Neural progenitor cell (in vitro differentiated cells): ENCODE results near the gene SCAPER. TPM values are rescaled to one million over a fixed set of nuclear protein-coding genes. Genes with fewer than 3 reads are reported as not detected.
"Not testable (repeated sequence)": the region's sequence is repeated elsewhere in the genome, so short reads cannot be mapped to it uniquely, and the experiment has no call there.

ENCODE experiments used
- DNase-seq: peaks from one replicate; pipeline ENCODE4 v3.0.0-alpha.2; 2016; ENCODE audit warnings: low spot score
- H2AFZ ChIP-seq: fragments of 200-600 bp; sonication (generic); replicated peaks from 2 replicates; pipeline ENCODE4 v1.6.1; 2016; ENCODE audit warnings: antibody characterized with exemption
- H3F3A ChIP-seq: fragments of 200-600 bp; sonication (generic); 2 replicates; pipeline ENCODE4 v1.6.1; 2016; ENCODE audit warnings: antibody characterized with exemption, low read depth
- H3K27ac ChIP-seq: fragments of 200-600 bp; sonication (generic); 2 replicates; pipeline ENCODE4 v1.5.1; 2016; ENCODE audit warnings: mild to moderate bottlenecking
- H3K27me3 ChIP-seq: fragments of 200-600 bp; sonication (generic); 2 replicates; pipeline ENCODE4 v1.6.1; 2016; ENCODE audit warnings: mild to moderate bottlenecking, moderate library complexity
- H3K36me3 ChIP-seq: fragments of 200-600 bp; sonication (generic); 2 replicates; pipeline ENCODE4 v1.5.1; 2016
- H3K4me1 ChIP-seq: fragments of 200-600 bp; sonication (generic); 2 replicates; pipeline ENCODE4 v1.6.1; 2016; ENCODE audit warnings: mixed run types
- H3K4me2 ChIP-seq: fragments of 200-600 bp; sonication (generic); 2 replicates; pipeline ENCODE4 v1.6.1; 2016
- H3K4me3 ChIP-seq: fragments of 200-600 bp; sonication (generic); 2 replicates; pipeline ENCODE4 v1.5.1; 2016
- H3K79me2 ChIP-seq: fragments of 200-600 bp; sonication (generic); 2 replicates; pipeline ENCODE4 v1.6.1; 2016; ENCODE audit warnings: low read depth
- H3K9ac ChIP-seq: fragments of 200-600 bp; sonication (generic); 2 replicates; pipeline ENCODE4 v1.6.1; 2016
- H3K9me3 ChIP-seq: fragments of 200-600 bp; sonication (generic); 2 replicates; pipeline ENCODE4 v1.5.1; 2016; ENCODE audit warnings: low read depth
- H4K20me1 ChIP-seq: fragments of 200-600 bp; sonication (generic); 2 replicates; pipeline ENCODE4 v1.6.1; 2016; ENCODE audit warnings: low read depth
- H3K27ac Mint-ChIP-seq: 3 replicates; pipeline ENCODE4 v1.8.0; 2021; ENCODE audit warnings: mixed read lengths
- H3K27me3 Mint-ChIP-seq: 2 replicates; pipeline ENCODE4 v1.8.0; 2022; ENCODE audit warnings: low read depth, mild to moderate bottlenecking, inconsistent platforms, moderate library complexity, mixed read lengths; ENCODE audit not compliant: insufficient read depth
- H3K36me3 Mint-ChIP-seq: 3 replicates; pipeline ENCODE4 v1.8.0; 2021; ENCODE audit warnings: mixed read lengths
- H3K4me1 Mint-ChIP-seq: 3 replicates; pipeline ENCODE4 v1.8.0; 2021; ENCODE audit warnings: mixed read lengths
- H3K4me3 Mint-ChIP-seq: 3 replicates; pipeline ENCODE4 v1.8.0; 2021; ENCODE audit warnings: mild to moderate bottlenecking, moderate library complexity, mixed read lengths
- H3K9me3 Mint-ChIP-seq: 3 replicates; pipeline ENCODE4 v1.8.0; 2020; ENCODE audit warnings: mixed read lengths
- EZH2 ChIP-seq: fragments of 200-600 bp; sonication (generic); IDR thresholded peaks from 2 replicates; pipeline ENCODE4 v1.6.1; 2017; ENCODE audit warnings: antibody characterized with exemption, mild to moderate bottlenecking, moderate library complexity
- EZH2phosphoT487 ChIP-seq: fragments of 200-600 bp; sonication (generic); IDR thresholded peaks from 2 replicates; pipeline ENCODE4 v1.6.1; 2017; ENCODE audit warnings: antibody characterized with exemption
- total RNA-seq: library from RNA; depleted of rRNA; stranded (reverse); fragments of >200 nt; gene quantifications from 2 replicates; pipeline ENCODE4 v1.2.3, GENCODE V29; 2015; ENCODE audit warnings: low replicate concordance
- TF ChIP-seq, protein P1 (sequence below): fragments of 200-600 bp; sonication (generic); IDR thresholded peaks from 2 replicates; pipeline ENCODE4 v1.5.1; 2017; ENCODE audit warnings: antibody characterized with exemption, mild to moderate bottlenecking

SCAPER gene
- total RNA-seq, 1 donor from 2014 or later, result 20.4 TPM

DNA sequence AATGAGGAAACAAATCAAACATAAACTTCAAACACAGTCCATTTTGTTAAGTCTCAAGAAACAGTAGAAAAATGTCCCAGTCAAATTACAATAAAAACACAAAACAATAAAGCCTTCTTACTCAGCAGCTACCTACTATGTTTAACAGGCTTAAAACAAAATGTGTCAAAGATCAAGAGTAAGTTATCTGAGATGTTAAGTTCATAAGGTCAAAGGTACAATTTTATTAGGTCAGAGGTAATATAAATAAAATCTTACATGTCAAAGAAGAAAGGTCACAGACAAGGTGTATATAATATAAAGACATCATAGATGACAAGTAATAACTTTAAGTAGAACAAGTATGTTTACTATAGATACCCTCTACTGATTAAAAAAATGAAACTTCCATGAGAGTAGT is 208.3 kb downstream of the SCAPER start:
- H3K9me3 ChIP-seq, result no peaks in the 10 kb centered on the region
- no peak overlapping the region for H3K9ac ChIP-seq
- no peak overlapping the region for H3K4me3 ChIP-seq
- H3K36me3 Mint-ChIP-seq, result peaks cover 14% of the 10 kb centered on the region
- no peaks in the 10 kb centered on the region for H4K20me1 ChIP-seq
- TF ChIP-seq, protein P1, sequence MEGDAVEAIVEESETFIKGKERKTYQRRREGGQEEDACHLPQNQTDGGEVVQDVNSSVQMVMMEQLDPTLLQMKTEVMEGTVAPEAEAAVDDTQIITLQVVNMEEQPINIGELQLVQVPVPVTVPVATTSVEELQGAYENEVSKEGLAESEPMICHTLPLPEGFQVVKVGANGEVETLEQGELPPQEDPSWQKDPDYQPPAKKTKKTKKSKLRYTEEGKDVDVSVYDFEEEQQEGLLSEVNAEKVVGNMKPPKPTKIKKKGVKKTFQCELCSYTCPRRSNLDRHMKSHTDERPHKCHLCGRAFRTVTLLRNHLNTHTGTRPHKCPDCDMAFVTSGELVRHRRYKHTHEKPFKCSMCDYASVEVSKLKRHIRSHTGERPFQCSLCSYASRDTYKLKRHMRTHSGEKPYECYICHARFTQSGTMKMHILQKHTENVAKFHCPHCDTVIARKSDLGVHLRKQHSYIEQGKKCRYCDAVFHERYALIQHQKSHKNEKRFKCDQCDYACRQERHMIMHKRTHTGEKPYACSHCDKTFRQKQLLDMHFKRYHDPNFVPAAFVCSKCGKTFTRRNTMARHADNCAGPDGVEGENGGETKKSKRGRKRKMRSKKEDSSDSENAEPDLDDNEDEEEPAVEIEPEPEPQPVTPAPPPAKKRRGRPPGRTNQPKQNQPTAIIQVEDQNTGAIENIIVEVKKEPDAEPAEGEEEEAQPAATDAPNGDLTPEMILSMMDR, result no peak
- TF ChIP-seq EZH2, result no peak
- TF ChIP-seq EZH2phosphoT487, result no peak
- no peak for DNase-seq
- H3K4me3 Mint-ChIP-seq, result no peak overlapping the region
- H3K4me2 ChIP-seq, result no peak overlapping the region
- no peaks in the 10 kb centered on the region for H3K27me3 ChIP-seq
- H3K4me1 ChIP-seq, result no peaks in the 10 kb centered on the region
- H3K27ac ChIP-seq, result no peak overlapping the region
- no peaks in the 10 kb centered on the region for H3K9me3 Mint-ChIP-seq
- H3K27me3 Mint-ChIP-seq, result no peaks in the 10 kb centered on the region
- H2AFZ ChIP-seq, result no peak overlapping the region
- H3K79me2 ChIP-seq, result no peaks in the 10 kb centered on the region
- H3K36me3 ChIP-seq, result no peaks in the 10 kb centered on the region
- no peaks in the 10 kb centered on the region for H3F3A ChIP-seq
- no peaks in the 10 kb centered on the region for H3K4me1 Mint-ChIP-seq
- no peak overlapping the region for H3K27ac Mint-ChIP-seq

DNA sequence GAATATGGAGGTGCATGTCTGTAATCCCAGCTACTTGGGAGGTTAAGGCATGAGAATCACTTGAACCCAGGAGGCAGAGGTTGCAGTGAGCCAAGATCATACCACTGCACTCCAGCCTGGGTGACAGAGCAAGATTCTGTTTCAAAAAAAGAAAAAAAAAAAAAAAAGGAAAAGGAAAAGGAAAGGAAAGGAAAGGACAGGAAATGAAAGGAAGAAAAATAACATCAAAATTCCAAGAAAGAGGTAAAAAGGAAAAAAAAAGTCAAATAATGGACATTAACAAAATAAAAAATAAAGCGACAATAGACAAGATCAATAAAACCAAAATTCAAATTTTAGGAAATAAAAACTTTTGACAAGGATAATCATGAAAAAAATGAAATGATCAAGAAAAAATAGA is 212.6 kb downstream of the SCAPER start:
- H3K36me3 Mint-ChIP-seq, H4K20me1 ChIP-seq, H3K9ac ChIP-seq, H3K27ac Mint-ChIP-seq, H3K27me3 Mint-ChIP-seq, H3K36me3 ChIP-seq, H3K4me1 ChIP-seq, H3K4me3 ChIP-seq, H3K4me3 Mint-ChIP-seq, H3K4me2 ChIP-seq, H3K27me3 ChIP-seq, H2AFZ ChIP-seq, H3K79me2 ChIP-seq, H3K27ac ChIP-seq, H3F3A ChIP-seq, H3K9me3 Mint-ChIP-seq, DNase-seq, H3K9me3 ChIP-seq, H3K4me1 Mint-ChIP-seq: not testable (repeated sequence)

DNA sequence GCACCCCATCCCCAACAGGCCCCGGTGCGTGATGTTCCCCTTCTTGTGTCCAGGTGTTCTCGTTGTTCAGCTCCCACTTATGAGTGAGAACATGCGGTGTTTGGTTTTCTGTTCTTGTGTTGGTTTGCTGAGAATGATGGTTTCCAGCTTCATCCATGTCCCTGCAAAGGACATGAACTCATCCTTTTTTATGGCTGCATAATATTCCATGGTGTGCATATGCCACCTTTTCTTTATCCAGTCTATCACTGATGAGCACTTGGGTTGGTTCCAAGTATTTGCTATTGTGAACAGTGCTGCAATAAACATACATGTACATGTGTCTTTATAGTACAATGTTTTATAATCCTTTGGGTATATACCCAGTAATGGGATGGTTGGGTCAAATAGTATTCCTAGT is 217.5 kb downstream of the SCAPER start:
- not testable (repeated sequence) for H3K9ac ChIP-seq, H3K4me1 Mint-ChIP-seq, H3K9me3 ChIP-seq, H2AFZ ChIP-seq, H3K27ac ChIP-seq, H3K4me1 ChIP-seq, H3K4me3 Mint-ChIP-seq, H3F3A ChIP-seq, H3K27ac Mint-ChIP-seq, H3K27me3 ChIP-seq, DNase-seq, H3K4me2 ChIP-seq, H3K4me3 ChIP-seq, H4K20me1 ChIP-seq, H3K27me3 Mint-ChIP-seq, H3K79me2 ChIP-seq, H3K36me3 ChIP-seq, H3K36me3 Mint-ChIP-seq
- H3K9me3 Mint-ChIP-seq, result peaks cover 12% of the 10 kb centered on the region

DNA sequence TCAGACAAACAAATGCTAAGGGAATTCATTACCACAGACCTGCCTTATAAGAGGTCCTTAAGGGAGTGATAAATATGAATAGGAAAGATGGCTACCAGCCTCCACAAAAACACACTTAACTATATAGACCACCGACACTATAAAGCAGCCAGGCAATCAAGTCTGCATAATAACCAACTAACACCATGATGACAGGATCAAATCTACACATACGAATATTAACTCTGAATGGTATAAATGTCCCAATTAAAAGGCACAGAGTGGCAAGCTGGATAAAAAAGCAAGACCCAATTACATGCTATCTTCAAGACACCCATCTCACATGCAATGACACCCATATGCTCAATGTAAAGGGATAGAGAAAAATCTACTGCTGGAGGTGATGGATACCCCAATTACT is 221.1 kb downstream of the SCAPER start:
- no peak for DNase-seq
- no peaks in the 10 kb centered on the region for H3K4me1 ChIP-seq
- H3F3A ChIP-seq, result no peaks in the 10 kb centered on the region
- H3K4me1 Mint-ChIP-seq, result no peaks in the 10 kb centered on the region
- H4K20me1 ChIP-seq, result no peaks in the 10 kb centered on the region
- peaks cover 5% of the 10 kb centered on the region for H3K36me3 ChIP-seq
- H3K9me3 ChIP-seq, result no peaks in the 10 kb centered on the region
- no peaks in the 10 kb centered on the region for H3K79me2 ChIP-seq
- H3K9me3 Mint-ChIP-seq, result peaks cover 12% of the 10 kb centered on the region
- H3K27ac ChIP-seq, result no peak overlapping the region
- H3K9ac ChIP-seq, result no peak overlapping the region
- H3K27me3 Mint-ChIP-seq, result no peaks in the 10 kb centered on the region
- no peak overlapping the region for H3K27ac Mint-ChIP-seq
- peaks cover 4% of the 10 kb centered on the region for H3K36me3 Mint-ChIP-seq
- H3K4me2 ChIP-seq, result no peak overlapping the region
- H3K4me3 Mint-ChIP-seq, result no peak overlapping the region
- no peak overlapping the region for H2AFZ ChIP-seq
- TF ChIP-seq, protein P1, result no peak
- TF ChIP-seq EZH2 (no peak), EZH2phosphoT487 (no peak)
- no peaks in the 10 kb centered on the region for H3K27me3 ChIP-seq
- no peak overlapping the region for H3K4me3 ChIP-seq
